Hepatocyte (in vitro differentiated cells): Measurements from ENCODE around the gene SPIN2A.

Source experiments
- EZH2 ChIP-seq: fragments of 200-600 bp; sonication (generic); IDR thresholded peaks from 2 replicates; pipeline ENCODE4 v1.6.1; 2016; ENCODE audit warnings: antibody characterized with exemption, mild to moderate bottlenecking, borderline replicate concordance
- EZH2phosphoT487 ChIP-seq: fragments of 200-600 bp; sonication (generic); IDR thresholded peaks from one replicate; pipeline ENCODE4 v1.6.1; 2018; ENCODE audit warnings: antibody characterized with exemption, mild to moderate bottlenecking, low read depth, moderate library complexity; ENCODE audit not compliant: unreplicated experiment, severe bottlenecking
- TF ChIP-seq, protein P1 (sequence below): fragments of 200-600 bp; sonication (generic); IDR thresholded peaks from 2 replicates; pipeline ENCODE4 v1.5.1; 2016; ENCODE audit warnings: antibody characterized with exemption, mild to moderate bottlenecking; ENCODE audit not compliant: poor library complexity

DNA sequence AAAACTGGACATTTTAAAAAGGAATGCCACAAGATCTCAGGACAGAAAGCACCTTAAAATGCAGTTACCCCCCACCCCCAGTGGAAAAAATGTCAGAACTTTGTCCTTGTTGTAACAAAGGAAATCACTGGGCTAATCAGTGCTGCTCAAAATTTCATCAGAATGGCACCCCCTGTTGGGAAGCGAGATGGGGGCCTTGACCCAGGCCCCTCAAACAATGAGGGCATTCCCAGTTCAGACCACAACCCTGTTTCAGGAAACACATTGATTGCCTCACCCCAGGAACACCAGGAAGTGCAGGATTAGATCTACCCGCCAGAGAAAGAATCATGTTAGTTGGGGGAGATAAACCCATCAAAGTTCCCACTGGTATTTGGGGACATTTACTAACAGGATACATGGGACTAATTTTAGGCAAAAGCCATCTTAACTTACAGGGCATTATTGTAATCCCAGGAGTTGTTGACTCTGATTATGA lies 32.2 kb downstream of the SPIN2A start:
- TF ChIP-seq, protein P1, sequence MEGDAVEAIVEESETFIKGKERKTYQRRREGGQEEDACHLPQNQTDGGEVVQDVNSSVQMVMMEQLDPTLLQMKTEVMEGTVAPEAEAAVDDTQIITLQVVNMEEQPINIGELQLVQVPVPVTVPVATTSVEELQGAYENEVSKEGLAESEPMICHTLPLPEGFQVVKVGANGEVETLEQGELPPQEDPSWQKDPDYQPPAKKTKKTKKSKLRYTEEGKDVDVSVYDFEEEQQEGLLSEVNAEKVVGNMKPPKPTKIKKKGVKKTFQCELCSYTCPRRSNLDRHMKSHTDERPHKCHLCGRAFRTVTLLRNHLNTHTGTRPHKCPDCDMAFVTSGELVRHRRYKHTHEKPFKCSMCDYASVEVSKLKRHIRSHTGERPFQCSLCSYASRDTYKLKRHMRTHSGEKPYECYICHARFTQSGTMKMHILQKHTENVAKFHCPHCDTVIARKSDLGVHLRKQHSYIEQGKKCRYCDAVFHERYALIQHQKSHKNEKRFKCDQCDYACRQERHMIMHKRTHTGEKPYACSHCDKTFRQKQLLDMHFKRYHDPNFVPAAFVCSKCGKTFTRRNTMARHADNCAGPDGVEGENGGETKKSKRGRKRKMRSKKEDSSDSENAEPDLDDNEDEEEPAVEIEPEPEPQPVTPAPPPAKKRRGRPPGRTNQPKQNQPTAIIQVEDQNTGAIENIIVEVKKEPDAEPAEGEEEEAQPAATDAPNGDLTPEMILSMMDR, result no peak
- TF ChIP-seq EZH2phosphoT487 (no peak), EZH2 (no peak)
